HG03097 (cell line): ENCODE results near the gene MCM10.
"Not testable (repeated sequence)": the region's sequence is repeated elsewhere in the genome, so short reads cannot be mapped to it uniquely, and the experiment has no call there.

Experiments used
- ATAC-seq: cut with Tn5 transposase; IDR thresholded peaks from one replicate; pipeline ENCODE4 v1.9.1; 2021; ENCODE audit not compliant: unreplicated experiment, low FRiP score

Gene MCM10

DNA sequence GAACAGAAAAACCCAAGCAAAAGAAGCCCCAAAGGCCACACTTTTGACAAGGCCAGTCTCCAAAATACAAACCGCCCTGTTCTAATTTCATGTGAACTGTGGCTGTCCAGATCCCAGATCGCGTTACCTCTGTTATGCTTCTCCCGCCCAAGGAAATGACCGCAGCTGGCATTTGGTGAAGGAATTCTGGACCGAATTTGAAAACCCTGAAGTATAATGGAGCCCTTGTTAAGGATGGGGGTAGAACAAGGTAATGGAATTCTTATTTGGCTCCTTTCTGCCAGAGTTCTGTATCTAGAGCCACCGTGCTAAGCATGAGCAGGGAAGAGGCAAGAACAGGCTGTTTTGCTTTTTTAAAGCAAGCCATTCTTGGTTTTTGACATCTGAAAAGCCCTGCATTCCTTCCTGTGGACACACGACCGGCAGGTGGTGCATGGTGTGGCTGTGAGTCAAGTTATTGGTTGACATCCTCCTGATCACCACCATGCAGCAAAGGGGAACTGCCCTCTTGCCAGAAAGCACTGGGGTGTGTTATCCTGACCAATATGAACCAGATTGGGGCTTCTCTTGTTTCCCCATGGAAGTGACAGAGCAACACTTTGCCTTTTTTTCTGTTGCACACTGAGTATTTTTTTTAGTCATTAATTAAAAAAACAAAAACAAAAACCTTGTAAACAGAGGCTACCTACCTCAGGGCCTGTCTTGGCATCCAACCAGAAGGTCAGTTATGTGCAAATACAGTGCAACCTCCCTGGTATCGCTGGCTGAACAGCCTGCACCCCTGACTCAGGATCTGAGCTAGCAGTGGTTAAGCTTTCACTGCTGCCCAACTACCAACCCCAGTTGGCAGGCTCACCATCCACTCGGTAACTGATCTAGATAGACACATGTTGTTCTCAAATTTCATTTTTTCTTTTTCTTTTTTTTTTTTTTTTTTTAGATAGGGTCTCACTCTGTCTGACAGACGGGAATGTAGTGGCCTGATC, 58.6 kb downstream of the MCM10 start:
- no peak for ATAC-seq

DNA sequence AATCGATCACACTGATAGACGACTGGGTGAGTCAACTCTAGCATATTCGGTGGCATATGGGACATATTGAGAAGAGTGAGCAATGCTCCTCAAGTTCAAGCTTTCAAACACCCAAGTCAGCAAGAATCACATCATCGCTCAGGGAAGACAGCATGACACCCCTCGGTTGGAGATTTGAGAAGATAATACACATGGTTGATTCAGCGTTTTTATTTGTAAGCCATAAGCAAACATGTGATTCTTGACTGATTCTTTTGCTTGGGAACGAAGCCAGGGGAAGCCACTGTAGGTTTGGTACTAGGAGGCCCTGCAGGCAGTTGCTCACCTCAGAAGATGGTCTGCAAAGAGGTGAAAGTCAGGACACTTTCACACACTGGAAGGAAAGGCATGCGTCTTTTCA, 60.2 kb downstream of the MCM10 start:
- no peak for ATAC-seq

GRCh38 chr10:13222151-13222550, 60.8 kb downstream of the MCM10 start:
- ATAC-seq: no peak

- no peak for ATAC-seq
Measured at GRCh38 chr10:13222566-13222965, 61.2 kb downstream of the MCM10 start.

GRCh38 chr10:13223241-13223640, 61.9 kb downstream of the MCM10 start:
- ATAC-seq: no peak

- ATAC-seq: no peak
Measured at GRCh38 chr10:13224210-13224995, 63.0 kb downstream of the MCM10 start.

- no peak for ATAC-seq
Measured at GRCh38 chr10:13225601-13226000, 64.2 kb downstream of the MCM10 start.

DNA sequence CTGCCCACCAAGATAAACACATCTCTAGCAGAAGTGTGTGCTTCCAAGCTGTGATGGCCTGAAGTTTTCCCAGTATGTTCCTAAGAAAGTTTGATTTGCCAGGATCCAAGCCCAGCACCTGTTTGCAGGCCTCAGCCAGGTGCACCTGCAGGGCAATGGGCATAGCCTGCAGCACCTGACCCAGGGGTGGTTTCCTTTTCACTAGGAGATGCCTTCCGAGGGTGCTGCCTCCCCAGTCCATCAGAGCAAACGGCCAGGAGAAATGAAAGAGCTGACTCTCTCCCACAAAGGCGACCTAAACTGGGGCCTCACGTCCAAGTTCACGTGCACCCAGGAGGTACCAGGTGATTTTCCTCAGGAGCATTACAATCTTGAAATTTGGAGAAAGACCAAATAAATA, 65.7 kb downstream of the MCM10 start:
- no peak for ATAC-seq

- no peak for ATAC-seq
Measured at GRCh38 chr10:13231190-13231589, 69.8 kb downstream of the MCM10 start.

GRCh38 chr10:13231808-13232207, 70.5 kb downstream of the MCM10 start:
- ATAC-seq: no peak

DNA sequence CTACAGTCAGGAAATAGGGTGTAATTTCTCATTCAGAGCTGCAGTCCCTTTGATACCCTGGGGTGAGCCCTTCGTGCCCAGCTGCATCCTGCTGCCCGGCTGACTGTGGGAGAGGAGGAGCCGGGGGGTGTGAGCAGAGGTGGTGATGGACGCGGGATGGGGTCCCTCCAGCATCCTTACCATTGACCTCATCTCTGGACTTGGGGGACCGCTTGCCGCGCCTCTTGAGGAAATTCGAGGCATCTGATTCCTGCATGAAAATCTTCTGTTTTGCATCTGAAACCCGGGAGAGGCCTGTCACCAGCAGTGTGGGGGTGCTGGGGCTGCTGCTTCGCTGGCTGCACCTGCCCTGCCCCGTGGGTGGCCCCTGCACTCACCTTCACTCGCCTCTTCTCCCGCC, 72.0 kb downstream of the MCM10 start:
- no peak for ATAC-seq

- ATAC-seq: no peak
Measured at GRCh38 chr10:13234172-13234571, 72.8 kb downstream of the MCM10 start, which contains the start of gene UCMA. TSS of gene UCMA (minus strand) at chr10:13234374. CDS start at chr10:13234258, 116 bp downstream.

- not testable (repeated sequence) for ATAC-seq
Measured at GRCh38 chr10:13234736-13235135, 73.4 kb downstream of the MCM10 start.

GRCh38 chr10:13236638-13237037, 75.3 kb downstream of the MCM10 start:
- no peak for ATAC-seq

DNA sequence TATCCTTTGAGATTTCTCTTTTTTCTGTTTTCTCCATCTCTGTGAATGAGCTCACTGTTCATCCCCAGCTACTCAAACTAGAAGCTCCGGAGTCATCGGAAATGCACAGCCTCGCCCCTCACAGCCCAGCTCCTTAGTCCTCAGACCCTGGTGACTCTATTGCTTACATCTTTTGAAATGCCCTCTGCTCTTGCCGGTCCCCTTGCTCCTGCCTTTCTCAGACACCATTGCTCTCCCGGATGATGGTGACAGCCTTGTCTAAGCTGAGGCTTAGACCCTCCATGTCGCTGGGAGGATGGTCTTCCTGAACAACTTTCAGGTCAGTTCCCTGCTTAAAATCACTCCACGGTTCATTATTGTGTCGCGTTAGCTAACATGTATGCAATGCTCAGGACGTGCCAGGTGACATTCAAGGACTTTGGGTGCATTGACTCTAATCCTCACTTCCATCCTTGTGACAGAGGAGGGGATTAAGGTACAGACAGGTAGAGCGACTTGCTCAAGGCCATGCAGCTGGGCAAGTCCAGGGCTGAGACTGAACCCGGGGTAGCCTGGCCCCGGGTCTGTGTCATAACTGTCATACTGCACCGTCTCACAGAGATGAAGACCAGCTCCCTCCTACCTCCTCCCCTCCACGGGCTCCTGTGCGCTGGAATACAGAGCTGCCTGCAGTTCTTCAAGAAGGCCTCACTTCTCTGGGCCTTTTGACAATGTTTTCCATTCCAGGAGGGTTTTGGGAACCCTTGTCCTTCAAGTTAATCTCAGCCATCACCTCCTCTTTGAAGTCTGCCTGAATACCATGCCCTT, 77.1 kb downstream of the MCM10 start:
- ATAC-seq: no peak

- no peak for ATAC-seq
Measured at GRCh38 chr10:13239923-13240322, 78.6 kb downstream of the MCM10 start.

DNA sequence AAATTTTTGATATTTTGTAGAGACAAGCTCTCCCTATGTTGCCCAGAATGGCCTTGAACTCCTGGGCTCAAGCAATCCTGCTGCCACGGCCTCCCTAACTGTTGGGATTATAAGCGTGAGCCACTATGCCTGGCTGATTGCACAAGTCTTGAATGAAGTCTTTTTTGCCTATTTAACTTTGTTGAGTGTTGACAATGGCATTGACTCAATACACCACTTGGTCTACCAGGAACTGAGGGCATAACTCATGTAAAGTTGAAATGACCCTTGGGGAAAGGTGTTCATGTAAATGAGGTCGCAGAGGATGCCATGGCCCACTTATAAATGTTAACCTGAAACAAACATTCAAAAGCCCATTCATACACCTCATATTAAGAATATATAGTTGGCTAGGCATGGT, 80.3 kb downstream of the MCM10 start:
- ATAC-seq: no peak

DNA sequence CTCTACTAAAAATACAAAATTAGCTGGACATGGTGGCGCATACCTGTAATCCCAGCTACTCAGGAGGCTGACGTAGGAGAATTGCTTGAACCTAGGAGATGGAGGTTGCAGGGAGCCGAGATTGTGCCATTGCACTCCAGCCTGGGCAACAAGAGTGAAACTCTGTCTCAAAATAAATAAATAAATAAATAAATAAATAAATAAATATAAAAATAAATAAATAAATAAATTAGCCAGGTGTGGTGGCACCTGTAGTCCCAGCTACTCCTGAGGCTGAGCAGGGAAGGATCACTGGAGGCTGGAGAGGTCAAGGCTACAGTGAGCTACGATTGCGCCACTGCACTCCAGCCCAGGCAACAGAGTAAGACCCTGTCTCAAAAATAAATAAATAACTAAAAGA, 80.9 kb downstream of the MCM10 start:
- ATAC-seq: not testable (repeated sequence)

- no peak for ATAC-seq
Measured at GRCh38 chr10:13247246-13247645, 85.9 kb downstream of the MCM10 start.

- no peak for ATAC-seq
Measured at GRCh38 chr10:13247784-13248183, 86.4 kb downstream of the MCM10 start.

- no peak for ATAC-seq
Measured at GRCh38 chr10:13253726-13254125, 92.4 kb downstream of the MCM10 start.
